Hepatocyte (in vitro differentiated cells): Measurements from ENCODE around the gene MFSD6. TPM values are rescaled to one million over a fixed set of nuclear protein-coding genes. Genes with fewer than 3 reads are reported as not detected.

Source experiments
- DNase-seq: peaks from one replicate; pipeline ENCODE4 v3.0.0-alpha.2; 2016; ENCODE audit warnings: low spot score
- H2AFZ ChIP-seq: fragments of 200-600 bp; sonication (generic); 2 replicates; pipeline ENCODE4 v1.6.0; 2016; ENCODE audit warnings: antibody characterized with exemption, mild to moderate bottlenecking
- H3K27ac ChIP-seq: fragments of 200-600 bp; sonication (generic); 2 replicates; pipeline ENCODE4 v1.5.1; 2016; ENCODE audit warnings: mild to moderate bottlenecking
- H3K27me3 ChIP-seq: fragments of 200-600 bp; sonication (generic); 2 replicates; pipeline ENCODE4 v1.6.1; 2016
- H3K36me3 ChIP-seq: fragments of 200-600 bp; sonication (generic); replicated peaks from 2 replicates; pipeline ENCODE4 v1.5.1; 2016; ENCODE audit warnings: low read depth; ENCODE audit not compliant: insufficient read depth
- H3K4me1 ChIP-seq: fragments of 200-600 bp; sonication (generic); 2 replicates; pipeline ENCODE4 v1.5.1; 2016; ENCODE audit warnings: mild to moderate bottlenecking, moderate library complexity; ENCODE audit not compliant: insufficient read depth
- H3K4me2 ChIP-seq: fragments of 200-600 bp; sonication (generic); 2 replicates; pipeline ENCODE4 v1.6.0; 2016
- H3K4me3 ChIP-seq: fragments of 200-600 bp; sonication (generic); 2 replicates; pipeline ENCODE4 v1.5.1; 2016; ENCODE audit warnings: mild to moderate bottlenecking
- H3K79me2 ChIP-seq: fragments of 200-600 bp; sonication (generic); 2 replicates; pipeline ENCODE4 v1.6.0; 2017; ENCODE audit warnings: mild to moderate bottlenecking
- H3K9me2 ChIP-seq: fragments of 200-600 bp; sonication (generic); replicated peaks from 2 replicates; pipeline ENCODE4 v1.6.0; 2017; ENCODE audit warnings: mild to moderate bottlenecking; ENCODE audit not compliant: insufficient read depth
- H3K9me3 ChIP-seq: fragments of 200-600 bp; sonication (generic); 2 replicates; pipeline ENCODE4 v1.5.1; 2016; ENCODE audit warnings: low read depth, mild to moderate bottlenecking
- H4K20me1 ChIP-seq: fragments of 200-600 bp; sonication (generic); 2 replicates; pipeline ENCODE4 v1.6.0; 2016; ENCODE audit warnings: mild to moderate bottlenecking; ENCODE audit not compliant: insufficient read depth, poor library complexity, severe bottlenecking
- CTCF ChIP-seq: fragments of 200-600 bp; sonication (generic); IDR thresholded peaks from 2 replicates; pipeline ENCODE4 v1.5.1; 2016; ENCODE audit warnings: antibody characterized with exemption, mild to moderate bottlenecking; ENCODE audit not compliant: poor library complexity
- EZH2 ChIP-seq: fragments of 200-600 bp; sonication (generic); IDR thresholded peaks from 2 replicates; pipeline ENCODE4 v1.6.1; 2016; ENCODE audit warnings: antibody characterized with exemption, mild to moderate bottlenecking, borderline replicate concordance
- EZH2phosphoT487 ChIP-seq: fragments of 200-600 bp; sonication (generic); IDR thresholded peaks from one replicate; pipeline ENCODE4 v1.6.1; 2018; ENCODE audit warnings: antibody characterized with exemption, mild to moderate bottlenecking, low read depth, moderate library complexity; ENCODE audit not compliant: unreplicated experiment, severe bottlenecking
- WGBS: methylation state at CpG from one replicate; pipeline ENCODE4 v1.1.6; 2016; ENCODE audit warnings: low lambda C conversion rate; ENCODE audit errors: missing lambda C conversion rate; 5-methylcytosine and 5-hydroxymethylcytosine counted together
- polyA plus RNA-seq: library from polyadenylated mRNA; unstranded; fragments of >200 nt; fragmentation: Nextera tagmentation; extraction: Ambion mirVana; gene quantifications from 2 replicates; pipeline ENCODE4 v1.2.1, GENCODE V29; 2016
- total RNA-seq: library from RNA; depleted of rRNA; stranded (reverse); fragments of >200 nt; gene quantifications from 2 replicates; pipeline ENCODE4 v1.2.3, GENCODE V29; 2014

The MFSD6 gene
- total and polyA plus RNA-seq, 2 experiments from 2014 or later, result 9.7 to 15.9 TPM

- no peaks in the 10 kb centered on the region for H3K9me2 ChIP-seq
- TF ChIP-seq CTCF (no peak), EZH2 (no peak), EZH2phosphoT487 (no peak)
- no peak overlapping the region for H3K4me2 ChIP-seq
- no peak overlapping the region for H3K4me3 ChIP-seq
- peaks cover 4% of the 10 kb centered on the region for H3K79me2 ChIP-seq
- no peaks in the 10 kb centered on the region for H3K36me3 ChIP-seq
- no peak overlapping the region for H2AFZ ChIP-seq
- H3K9me3 ChIP-seq, result no peaks in the 10 kb centered on the region
- no peak overlapping the region for H3K27ac ChIP-seq
- no peaks in the 10 kb centered on the region for H3K4me1 ChIP-seq
- whole genome bisulfite sequencing, result 58% methylated on average over 3 of the region's 3 CpGs
- peaks cover 14% of the 10 kb centered on the region for H3K27me3 ChIP-seq
- DNase-seq, result no peak
- H4K20me1 ChIP-seq, result no peaks in the 10 kb centered on the region
These were observed 4.8 kb downstream of the MFSD6 start for GRCh38 chr2:190412966-190413365.

- H3K27me3 ChIP-seq, result peaks cover 14% of the 10 kb centered on the region
- TF ChIP-seq EZH2phosphoT487 (no peak), EZH2 (no peak), CTCF (no peak)
- no peaks in the 10 kb centered on the region for H3K36me3 ChIP-seq
- 91% methylated on average over 4 of the region's 4 CpGs for WGBS
- no peaks in the 10 kb centered on the region for H4K20me1 ChIP-seq
- H3K9me2 ChIP-seq, result no peaks in the 10 kb centered on the region
- no peak for DNase-seq
- no peaks in the 10 kb centered on the region for H3K4me1 ChIP-seq
- no peak overlapping the region for H2AFZ ChIP-seq
- H3K79me2 ChIP-seq, result peaks cover 4% of the 10 kb centered on the region
- H3K9me3 ChIP-seq, result no peaks in the 10 kb centered on the region
- no peak overlapping the region for H3K4me2 ChIP-seq
- no peak overlapping the region for H3K4me3 ChIP-seq
- H3K27ac ChIP-seq, result no peak overlapping the region
These were observed 5.3 kb downstream of the MFSD6 start for GRCh38 chr2:190413421-190413820.

- H4K20me1 ChIP-seq, result no peaks in the 10 kb centered on the region
- no peak overlapping the region for H3K27ac ChIP-seq
- no peaks in the 10 kb centered on the region for H3K9me2 ChIP-seq
- H3K36me3 ChIP-seq, result no peaks in the 10 kb centered on the region
- 99% methylated on average over 4 of the region's 4 CpGs for WGBS
- no peak for DNase-seq
- H3K4me2 ChIP-seq, result no peak overlapping the region
- H3K27me3 ChIP-seq, result peaks cover 2% of the 10 kb centered on the region
- no peak overlapping the region for H3K4me3 ChIP-seq
- H3K4me1 ChIP-seq, result no peaks in the 10 kb centered on the region
- H3K9me3 ChIP-seq, result no peaks in the 10 kb centered on the region
- no peak overlapping the region for H2AFZ ChIP-seq
- TF ChIP-seq CTCF (no peak), EZH2 (no peak), EZH2phosphoT487 (no peak)
- peaks cover 4% of the 10 kb centered on the region for H3K79me2 ChIP-seq
These were observed 7.1 kb downstream of the MFSD6 start for GRCh38 chr2:190415251-190415650.
